ENCODE measurements around the gene PALMD.

The PALMD gene

GRCh38 chr1:99656701-99657100, 10.8 kb downstream of the PALMD start:
- H3K9ac ChIP-seq (ENCODE audit: low read length in 5 of 5): no peak overlapping the region
- H3K27me3 ChIP-seq (ENCODE audit: control insufficient read depth in 5 of 5, insufficient read depth in 4 of 5, low read length in 5 of 5): no peaks in the 10 kb centered on the region
- peaks cover 0 to 8% (median 0%) of the 10 kb centered on the region in 5 donors for H3K36me3 ChIP-seq (ENCODE audit: control insufficient read depth in 5 of 5, insufficient read depth in 5 of 5, low read length in 5 of 5)
- H3K4me3 ChIP-seq (ENCODE audit: low read depth in 1 of 5, low read length in 5 of 5): peak overlapping the region in 1 of 5 donors; percentile 2
- H3K27ac ChIP-seq (ENCODE audit: low read depth, low read length): peak overlapping the region; percentile 99
- H3K9me3 ChIP-seq (ENCODE audit: control insufficient read depth in 5 of 5, low read length in 5 of 5): no peaks in the 10 kb centered on the region
- H3K4me1 ChIP-seq (ENCODE audit: control insufficient read depth in 5 of 5, insufficient read depth in 5 of 5, low read length in 5 of 5): peaks cover 3 to 81% (median 63%) of the 10 kb centered on the region in 5 donors

GRCh38 chr1:99657213-99658030, 11.5 kb downstream of the PALMD start:
- peaks cover 0 to 8% (median 0%) of the 10 kb centered on the region in 5 donors for H3K36me3 ChIP-seq (ENCODE audit: control insufficient read depth in 5 of 5, insufficient read depth in 5 of 5, low read length in 5 of 5)
- peak overlapping the region; percentile 99 for H3K27ac ChIP-seq (ENCODE audit: low read depth, low read length)
- H3K4me1 ChIP-seq (ENCODE audit: control insufficient read depth in 5 of 5, insufficient read depth in 5 of 5, low read length in 5 of 5): peaks cover 5 to 81% (median 64%) of the 10 kb centered on the region in 5 donors
- no peak overlapping the region for H3K9ac ChIP-seq (ENCODE audit: low read length in 5 of 5)
- no peaks in the 10 kb centered on the region for H3K9me3 ChIP-seq (ENCODE audit: control insufficient read depth in 5 of 5, low read length in 5 of 5)
- no peak overlapping the region for H3K4me3 ChIP-seq (ENCODE audit: low read depth in 1 of 5, low read length in 5 of 5)
- H3K27me3 ChIP-seq (ENCODE audit: control insufficient read depth in 5 of 5, insufficient read depth in 4 of 5, low read length in 5 of 5): no peaks in the 10 kb centered on the region

DNA sequence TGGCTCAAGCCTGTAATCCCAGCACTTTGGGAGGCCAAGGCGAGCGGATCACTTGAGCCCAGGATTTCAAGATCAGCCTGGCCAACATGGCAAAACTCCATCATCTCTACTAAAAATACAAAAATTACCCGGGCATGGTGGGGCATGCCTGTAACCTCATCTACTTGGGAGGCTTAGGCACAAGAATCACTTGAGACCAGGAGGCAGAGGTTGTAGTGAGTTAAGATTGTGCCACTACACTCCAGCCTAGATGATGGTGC, 12.0 kb downstream of the PALMD start:
- Histone ChIP-seq H3K9me3 (ENCODE audit: control insufficient read depth in 5 of 5, low read length in 5 of 5) (no peaks in the 10 kb centered on the region), H3K9ac (ENCODE audit: low read length in 5 of 5) (no peak overlapping the region), H3K27ac (ENCODE audit: low read depth, low read length) (peak overlapping the region; percentile 99), H3K27me3 (ENCODE audit: control insufficient read depth in 5 of 5, insufficient read depth in 4 of 5, low read length in 5 of 5) (no peaks in the 10 kb centered on the region), H3K36me3 (ENCODE audit: control insufficient read depth in 5 of 5, insufficient read depth in 5 of 5, low read length in 5 of 5) (peaks cover 0 to 6% (median 0%) of the 10 kb centered on the region in 5 donors), H3K4me3 (ENCODE audit: low read depth in 1 of 5, low read length in 5 of 5) (no peak overlapping the region), H3K4me1 (ENCODE audit: control insufficient read depth in 5 of 5, insufficient read depth in 5 of 5, low read length in 5 of 5) (peaks cover 6 to 81% (median 64%) of the 10 kb centered on the region in 5 donors)

DNA sequence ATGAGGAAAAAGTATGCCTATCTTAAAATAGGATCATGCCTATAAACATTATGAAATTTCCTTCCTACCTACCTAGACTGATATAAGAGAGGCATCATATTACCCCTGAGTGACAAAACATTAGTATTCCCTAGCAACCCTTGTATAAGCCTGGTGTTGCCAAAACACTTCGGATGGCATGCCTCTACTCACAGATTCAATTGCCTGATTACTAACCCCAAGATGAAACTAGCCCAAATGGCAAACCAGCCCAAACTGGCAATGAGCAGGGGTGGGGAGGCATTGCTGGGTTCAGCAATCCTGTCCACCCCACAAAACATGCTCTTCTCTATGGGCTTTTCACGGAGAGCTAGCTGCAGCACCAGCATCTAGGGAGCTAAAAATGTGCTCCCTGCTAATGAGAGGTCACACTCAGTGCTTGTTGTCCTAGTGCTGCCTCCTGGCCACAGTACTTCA, 13.9 kb downstream of the PALMD start:
- H3K27me3 ChIP-seq (ENCODE audit: control insufficient read depth in 5 of 5, insufficient read depth in 4 of 5, low read length in 5 of 5): no peaks in the 10 kb centered on the region
- no peaks in the 10 kb centered on the region for H3K9me3 ChIP-seq (ENCODE audit: control insufficient read depth in 5 of 5, low read length in 5 of 5)
- H3K36me3 ChIP-seq (ENCODE audit: control insufficient read depth in 5 of 5, insufficient read depth in 5 of 5, low read length in 5 of 5): peaks cover 7 to 18% (median 11%) of the 10 kb centered on the region in 5 donors
- peaks cover 10 to 83% (median 74%) of the 10 kb centered on the region in 5 donors for H3K4me1 ChIP-seq (ENCODE audit: control insufficient read depth in 5 of 5, insufficient read depth in 5 of 5, low read length in 5 of 5)
- H3K4me3 ChIP-seq (ENCODE audit: low read depth in 1 of 5, low read length in 5 of 5): peak overlapping the region in 2 of 5 donors; percentile 8 to 25
- peak overlapping the region in 4 of 5 donors; percentile 21 to 93 (median 79) for H3K9ac ChIP-seq (ENCODE audit: low read length in 5 of 5)
- peak overlapping the region; percentile 99 for H3K27ac ChIP-seq (ENCODE audit: low read depth, low read length)

- H3K9me3 ChIP-seq (ENCODE audit: control insufficient read depth in 5 of 5, low read length in 5 of 5): no peaks in the 10 kb centered on the region
- H3K27me3 ChIP-seq (ENCODE audit: control insufficient read depth in 5 of 5, insufficient read depth in 4 of 5, low read length in 5 of 5): no peaks in the 10 kb centered on the region
- peaks cover 7 to 19% (median 11%) of the 10 kb centered on the region in 5 donors for H3K36me3 ChIP-seq (ENCODE audit: control insufficient read depth in 5 of 5, insufficient read depth in 5 of 5, low read length in 5 of 5)
- H3K27ac ChIP-seq (ENCODE audit: low read depth, low read length): peak overlapping the region; percentile 99
- peak overlapping the region in 1 of 5 donors; percentile 9 for H3K4me3 ChIP-seq (ENCODE audit: low read depth in 1 of 5, low read length in 5 of 5)
- H3K4me1 ChIP-seq (ENCODE audit: control insufficient read depth in 5 of 5, insufficient read depth in 5 of 5, low read length in 5 of 5): peaks cover 10 to 83% (median 80%) of the 10 kb centered on the region in 5 donors
- H3K9ac ChIP-seq (ENCODE audit: low read length in 5 of 5): peak overlapping the region in 2 of 5 donors; percentile 73 to 85
These were observed 14.6 kb downstream of the PALMD start for GRCh38 chr1:99660496-99660895.

GRCh38 chr1:99661780-99662179, 15.9 kb downstream of the PALMD start:
- Histone ChIP-seq H3K27me3 (ENCODE audit: control insufficient read depth in 5 of 5, insufficient read depth in 4 of 5, low read length in 5 of 5) (no peaks in the 10 kb centered on the region), H3K4me3 (ENCODE audit: low read depth in 1 of 5, low read length in 5 of 5) (no peak overlapping the region), H3K9me3 (ENCODE audit: control insufficient read depth in 5 of 5, low read length in 5 of 5) (no peaks in the 10 kb centered on the region), H3K36me3 (ENCODE audit: control insufficient read depth in 5 of 5, insufficient read depth in 5 of 5, low read length in 5 of 5) (peaks cover 7 to 26% (median 11%) of the 10 kb centered on the region in 5 donors), H3K4me1 (ENCODE audit: control insufficient read depth in 5 of 5, insufficient read depth in 5 of 5, low read length in 5 of 5) (peaks cover 11 to 85% (median 78%) of the 10 kb centered on the region in 5 donors), H3K9ac (ENCODE audit: low read length in 5 of 5) (peak overlapping the region in 3 of 5 donors; percentile 4 to 85 (median 38)), H3K27ac (ENCODE audit: low read depth, low read length) (peak overlapping the region; percentile 99)

- H3K27me3 ChIP-seq (ENCODE audit: control insufficient read depth in 5 of 5, insufficient read depth in 4 of 5, low read length in 5 of 5): no peaks in the 10 kb centered on the region
- no peaks in the 10 kb centered on the region for H3K9me3 ChIP-seq (ENCODE audit: control insufficient read depth in 5 of 5, low read length in 5 of 5)
- H3K4me1 ChIP-seq (ENCODE audit: control insufficient read depth in 5 of 5, insufficient read depth in 5 of 5, low read length in 5 of 5): peaks cover 12 to 76% (median 71%) of the 10 kb centered on the region in 5 donors
- no peak overlapping the region for H3K4me3 ChIP-seq (ENCODE audit: low read depth in 1 of 5, low read length in 5 of 5)
- peak overlapping the region; percentile 99 for H3K27ac ChIP-seq (ENCODE audit: low read depth, low read length)
- peaks cover 11 to 31% (median 19%) of the 10 kb centered on the region in 5 donors for H3K36me3 ChIP-seq (ENCODE audit: control insufficient read depth in 5 of 5, insufficient read depth in 5 of 5, low read length in 5 of 5)
- peak overlapping the region in 1 of 5 donors; percentile 37 for H3K9ac ChIP-seq (ENCODE audit: low read length in 5 of 5)
These were observed 16.7 kb downstream of the PALMD start for GRCh38 chr1:99662539-99663080.

GRCh38 chr1:99663501-99663900, 17.6 kb downstream of the PALMD start:
- no peaks in the 10 kb centered on the region for H3K9me3 ChIP-seq (ENCODE audit: control insufficient read depth in 5 of 5, low read length in 5 of 5)
- peaks cover 12 to 70% (median 68%) of the 10 kb centered on the region in 5 donors for H3K4me1 ChIP-seq (ENCODE audit: control insufficient read depth in 5 of 5, insufficient read depth in 5 of 5, low read length in 5 of 5)
- peaks cover 20 to 36% (median 27%) of the 10 kb centered on the region in 5 donors for H3K36me3 ChIP-seq (ENCODE audit: control insufficient read depth in 5 of 5, insufficient read depth in 5 of 5, low read length in 5 of 5)
- no peak overlapping the region for H3K4me3 ChIP-seq (ENCODE audit: low read depth in 1 of 5, low read length in 5 of 5)
- H3K27ac ChIP-seq (ENCODE audit: low read depth, low read length): peak overlapping the region; percentile 99
- no peaks in the 10 kb centered on the region for H3K27me3 ChIP-seq (ENCODE audit: control insufficient read depth in 5 of 5, insufficient read depth in 4 of 5, low read length in 5 of 5)
- H3K9ac ChIP-seq (ENCODE audit: low read length in 5 of 5): peak overlapping the region in 1 of 5 donors; percentile 21

DNA sequence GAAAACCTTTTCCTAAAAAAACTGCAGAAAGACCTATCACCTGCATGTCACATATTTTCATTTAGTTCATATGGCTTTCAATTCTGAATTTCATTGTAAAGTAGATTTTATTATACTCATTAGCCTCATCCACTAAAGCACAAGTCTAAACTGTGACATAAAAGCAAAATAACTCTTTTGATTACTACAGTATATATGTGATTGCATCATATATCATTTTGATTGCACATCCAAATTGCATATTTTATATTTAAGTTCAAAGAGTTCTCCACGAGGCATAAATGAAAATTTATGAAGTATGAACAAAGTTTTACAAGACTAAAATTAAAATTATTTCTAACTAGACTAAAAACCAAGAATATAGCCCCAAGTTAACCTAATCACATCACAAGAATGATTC, 19.3 kb downstream of the PALMD start:
- Histone ChIP-seq H3K27ac (ENCODE audit: low read depth, low read length) (peak overlapping the region; percentile 99), H3K9ac (ENCODE audit: low read length in 5 of 5) (no peak overlapping the region), H3K9me3 (ENCODE audit: control insufficient read depth in 5 of 5, low read length in 5 of 5) (no peaks in the 10 kb centered on the region), H3K36me3 (ENCODE audit: control insufficient read depth in 5 of 5, insufficient read depth in 5 of 5, low read length in 5 of 5) (peaks cover 37 to 53% (median 44%) of the 10 kb centered on the region in 5 donors), H3K4me1 (ENCODE audit: control insufficient read depth in 5 of 5, insufficient read depth in 5 of 5, low read length in 5 of 5) (peaks cover 10 to 73% (median 62%) of the 10 kb centered on the region in 5 donors), H3K27me3 (ENCODE audit: control insufficient read depth in 5 of 5, insufficient read depth in 4 of 5, low read length in 5 of 5) (no peaks in the 10 kb centered on the region), H3K4me3 (ENCODE audit: low read depth in 1 of 5, low read length in 5 of 5) (no peak overlapping the region)

DNA sequence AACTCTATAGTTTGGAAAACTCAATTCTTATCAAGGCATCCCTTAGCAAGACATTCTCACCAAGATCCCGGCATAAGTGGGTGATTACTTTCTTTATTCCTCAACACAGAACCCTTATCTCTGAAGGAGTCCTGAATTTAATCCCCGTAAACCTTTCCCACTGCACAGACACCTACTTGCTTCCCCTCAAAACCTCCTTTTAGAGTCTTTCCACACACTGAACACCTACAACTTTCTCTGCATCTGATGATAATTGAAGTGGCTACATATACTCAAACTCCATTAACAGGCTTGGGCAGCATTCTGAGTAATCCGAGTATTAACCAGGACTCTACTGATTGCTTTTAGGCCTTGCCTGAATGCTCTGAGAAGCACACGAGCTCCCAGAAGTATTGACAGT, 23.5 kb downstream of the PALMD start:
- Histone ChIP-seq H3K36me3 (ENCODE audit: control insufficient read depth in 5 of 5, insufficient read depth in 5 of 5, low read length in 5 of 5) (peaks cover 47 to 72% (median 52%) of the 10 kb centered on the region in 5 donors), H3K4me1 (ENCODE audit: control insufficient read depth in 5 of 5, insufficient read depth in 5 of 5, low read length in 5 of 5) (peaks cover 10 to 75% (median 60%) of the 10 kb centered on the region in 5 donors), H3K9ac (ENCODE audit: low read length in 5 of 5) (peak overlapping the region in 1 of 5 donors; percentile 34), H3K27ac (ENCODE audit: low read depth, low read length) (peak overlapping the region; percentile 93), H3K9me3 (ENCODE audit: control insufficient read depth in 5 of 5, low read length in 5 of 5) (no peaks in the 10 kb centered on the region), H3K27me3 (ENCODE audit: control insufficient read depth in 5 of 5, insufficient read depth in 4 of 5, low read length in 5 of 5) (no peaks in the 10 kb centered on the region), H3K4me3 (ENCODE audit: low read depth in 1 of 5, low read length in 5 of 5) (no peak overlapping the region)

Data from subcutaneous abdominal adipose tissue (tissue), 5 donors.